Activated CD4-positive, CD25-positive, alpha-beta regulatory T cell treated with anti-CD3 and anti-CD28 coated beads, Interleukin-2, amount 50 U/mL, for 72 hours (primary cell): ENCODE measurements around the gene NT5C.
"Not testable (repeated sequence)": the region's sequence is repeated elsewhere in the genome, so short reads cannot be mapped to it uniquely, and the experiment has no call there.

Experiments
- DNase-seq: peaks from one replicate; pipeline ENCODE4 v3.0.0; 2021

Gene NT5C

DNA sequence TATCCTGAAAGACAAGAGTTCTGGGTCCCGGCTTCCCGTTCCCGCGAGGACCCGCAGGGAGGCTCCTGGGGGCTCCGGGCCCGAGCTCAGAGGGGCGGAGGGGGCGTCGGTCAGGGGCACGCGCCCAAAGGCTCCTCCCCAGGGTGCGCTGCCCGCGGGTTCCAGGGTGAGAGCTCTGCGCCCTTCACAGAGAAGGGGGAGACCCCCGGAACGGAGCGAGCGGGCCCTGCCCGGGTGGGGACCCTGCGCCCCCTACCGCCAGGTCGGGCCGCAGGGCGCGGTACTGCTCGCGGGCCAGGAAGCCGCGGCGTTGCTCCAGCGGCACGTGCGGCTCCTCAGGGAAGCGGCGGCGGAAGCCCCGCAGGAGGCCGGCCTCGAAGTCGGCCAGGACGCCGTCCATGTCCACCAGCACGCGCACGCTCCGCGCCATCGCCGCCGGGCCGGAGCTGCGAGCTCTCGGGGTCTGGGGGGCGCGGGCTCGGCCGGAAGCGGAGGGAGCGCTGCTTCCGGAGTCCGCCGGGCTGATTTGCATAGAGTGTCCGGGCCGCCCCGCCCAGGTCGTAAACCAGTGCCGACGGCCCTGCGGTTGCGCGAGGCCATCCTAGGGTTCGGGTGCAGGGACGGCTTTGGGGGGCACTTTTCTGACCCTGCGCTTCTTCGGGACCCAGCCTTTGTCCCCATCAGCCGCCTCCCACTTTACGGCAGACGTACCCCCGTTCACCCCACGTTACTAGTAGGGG, at the start of gene NT5C:
Gene NT5C (minus strand): TSS at position 465 of the 740 bp plus-strand sequence. CDS start 35 bp downstream, at position 430.
- DNase-seq, result peak; percentile 79

GRCh38 chr17:75181110-75181509, 49.6 kb upstream of the NT5C start:
- DNase-seq, result no peak

DNA sequence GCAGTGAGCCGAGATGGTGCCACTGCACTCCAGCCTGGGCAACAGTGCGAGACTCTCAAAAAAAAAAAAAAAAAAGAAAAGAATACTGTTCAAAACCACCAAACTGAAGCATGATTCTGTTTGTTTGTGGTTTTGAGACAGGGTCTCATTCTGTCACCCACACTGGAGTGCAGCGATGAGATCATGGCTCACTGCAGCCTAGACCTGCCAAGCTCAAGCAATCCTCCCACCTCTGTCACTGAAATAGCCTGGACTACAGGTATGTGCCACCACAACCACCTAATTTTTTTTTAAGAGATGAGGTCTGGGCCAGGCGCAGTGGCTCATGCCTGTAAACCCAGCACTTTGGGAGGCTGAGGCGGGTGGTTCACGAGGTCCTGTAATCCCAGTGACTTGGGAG, 46.9 kb upstream of the NT5C start:
- DNase-seq, result no peak

DNA sequence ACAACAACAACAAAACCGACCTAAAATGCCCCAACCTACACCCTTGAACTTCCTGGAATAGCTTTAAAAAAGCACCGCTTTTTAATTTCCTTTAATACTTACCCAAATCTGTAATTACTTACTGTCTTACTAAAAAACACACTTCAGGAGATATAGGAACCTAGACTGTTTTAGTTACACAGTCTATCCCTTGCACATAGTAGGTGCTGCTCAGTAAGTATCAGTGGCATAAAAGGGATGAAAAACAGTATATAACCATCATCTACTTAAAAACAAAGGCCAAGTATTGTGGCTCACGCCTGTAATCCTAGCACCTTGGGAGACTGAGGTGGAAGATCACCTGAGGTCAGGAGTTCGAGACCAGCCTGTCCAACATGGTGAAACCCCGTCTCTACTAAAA, 45.1 kb upstream of the NT5C start:
- no peak for DNase-seq

- no peak for DNase-seq
Measured at GRCh38 chr17:75174996-75175395, 43.5 kb upstream of the NT5C start.

GRCh38 chr17:75173526-75173925, 42.0 kb upstream of the NT5C start:
- no peak for DNase-seq

DNA sequence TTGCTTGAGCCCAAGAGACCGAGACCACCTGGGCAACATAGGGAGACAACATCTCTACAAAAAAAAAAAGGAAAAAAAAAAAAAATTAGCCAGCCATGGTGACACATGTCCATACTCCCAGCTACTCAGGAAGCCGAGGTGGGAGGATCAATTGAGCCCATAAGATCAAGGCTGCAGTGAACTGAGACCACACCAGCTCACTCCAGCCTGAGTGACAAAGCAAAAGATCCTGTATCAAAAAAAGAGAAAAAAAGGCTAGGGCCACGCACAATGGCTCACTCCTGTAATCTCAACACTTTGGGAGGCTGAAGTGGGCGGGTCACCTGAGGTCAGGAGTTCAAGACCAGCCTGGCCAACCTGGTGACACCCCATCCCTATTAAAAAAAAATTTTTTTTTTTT, 37.5 kb upstream of the NT5C start:
- no peak for DNase-seq

DNA sequence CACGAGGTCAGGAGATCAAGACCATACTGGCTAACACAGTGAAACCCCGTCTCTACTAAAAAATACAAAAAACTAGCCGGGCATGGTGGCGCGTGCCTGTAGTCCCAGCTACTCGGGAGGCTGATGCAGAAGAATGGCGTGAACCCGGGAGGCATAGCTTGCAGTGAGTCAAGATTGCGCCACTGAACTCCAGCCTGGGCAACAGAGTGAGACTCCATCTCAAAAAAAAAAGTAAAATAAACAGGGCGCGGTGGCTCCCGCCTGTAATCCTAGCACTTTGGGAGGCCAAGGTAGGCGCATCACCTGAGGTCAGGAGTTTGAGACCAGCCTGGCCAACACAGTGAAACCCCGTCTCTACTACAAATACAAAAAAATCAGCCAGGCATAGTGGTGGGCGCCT, 33.1 kb upstream of the NT5C start:
- not testable (repeated sequence) for DNase-seq

GRCh38 chr17:75163074-75163473, 31.5 kb upstream of the NT5C start:
- no peak for DNase-seq

- DNase-seq, result no peak
Measured at GRCh38 chr17:75160211-75160610, 28.7 kb upstream of the NT5C start.

DNA sequence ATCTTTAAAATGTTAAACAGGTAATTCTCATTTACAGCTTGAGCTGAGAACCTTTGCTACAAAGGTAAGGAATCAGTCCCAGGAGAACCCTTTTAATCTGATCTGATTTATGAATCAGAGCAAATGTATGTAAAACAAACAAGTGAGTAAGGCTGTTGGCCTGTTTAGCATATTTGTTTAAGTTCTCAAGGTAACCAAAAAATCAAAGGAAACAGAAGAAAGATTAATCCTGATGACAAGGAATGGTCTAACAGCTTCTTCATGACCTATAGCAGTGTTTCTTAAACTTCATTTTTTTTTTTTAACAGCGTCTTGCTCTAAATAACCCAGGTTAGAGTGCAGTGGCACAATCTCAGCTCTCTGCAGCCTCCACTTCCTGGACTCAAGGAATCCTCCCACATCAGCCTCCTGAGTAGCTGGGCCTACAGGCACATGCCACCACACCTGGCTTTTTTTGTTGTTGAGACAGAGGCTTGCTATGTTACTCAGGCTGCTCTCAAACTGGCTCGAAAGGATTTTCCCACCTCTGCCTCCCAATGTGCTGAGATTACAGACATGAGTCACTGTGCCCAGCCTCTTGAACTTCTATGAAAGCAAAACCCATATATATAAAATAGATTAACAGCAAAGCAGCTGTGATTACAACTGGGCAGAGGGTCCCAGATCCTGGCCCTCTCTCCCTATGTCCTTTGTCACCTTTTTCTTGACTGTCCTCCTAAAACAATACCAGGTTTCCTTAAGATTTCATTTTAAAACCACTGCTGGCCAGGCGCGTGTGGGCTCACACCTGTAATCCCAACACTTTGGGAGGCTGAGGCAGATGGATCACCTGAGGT, 27.9 kb upstream of the NT5C start:
- peak; percentile 12 for DNase-seq

DNA sequence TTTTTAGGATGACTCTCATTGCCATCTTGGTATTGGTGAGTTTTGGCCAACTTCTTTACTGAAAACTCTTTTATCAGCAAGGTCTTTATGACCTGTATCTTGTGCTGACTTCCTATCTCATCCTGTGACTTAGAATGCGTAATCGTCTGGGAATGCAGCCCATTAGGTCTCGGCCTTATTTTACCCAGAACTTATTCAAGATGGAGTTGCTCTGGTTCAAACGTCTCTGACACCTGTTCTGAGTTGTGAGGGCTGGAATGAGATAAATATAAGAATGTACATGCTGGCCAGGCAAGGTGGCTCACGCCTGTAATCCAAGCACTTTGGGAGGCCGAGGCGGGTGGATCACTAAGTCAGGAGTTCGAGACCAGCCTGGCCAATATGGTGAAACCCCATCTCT, 26.9 kb upstream of the NT5C start:
- DNase-seq, result peak; percentile 25

DNA sequence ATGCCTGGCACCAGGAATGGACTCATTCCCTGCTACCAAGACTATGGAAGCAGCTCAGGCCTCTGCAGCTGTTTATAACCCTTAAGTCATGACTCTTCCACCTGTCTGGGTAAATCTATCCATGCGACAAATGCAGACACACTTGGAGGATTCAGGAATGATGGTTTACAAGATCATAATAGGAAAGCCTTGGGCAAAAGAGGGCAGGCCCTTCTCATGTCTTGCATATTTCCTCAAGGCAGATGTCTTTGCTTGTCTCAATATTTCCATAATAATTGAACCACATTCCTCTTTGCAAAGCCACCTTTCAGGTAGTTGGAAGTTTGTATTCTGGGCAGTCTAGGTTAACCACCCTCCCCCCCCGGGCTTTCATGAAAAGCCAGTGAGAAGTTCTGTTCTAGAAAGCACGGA, 23.7 kb upstream of the NT5C start:
- DNase-seq, result no peak

DNA sequence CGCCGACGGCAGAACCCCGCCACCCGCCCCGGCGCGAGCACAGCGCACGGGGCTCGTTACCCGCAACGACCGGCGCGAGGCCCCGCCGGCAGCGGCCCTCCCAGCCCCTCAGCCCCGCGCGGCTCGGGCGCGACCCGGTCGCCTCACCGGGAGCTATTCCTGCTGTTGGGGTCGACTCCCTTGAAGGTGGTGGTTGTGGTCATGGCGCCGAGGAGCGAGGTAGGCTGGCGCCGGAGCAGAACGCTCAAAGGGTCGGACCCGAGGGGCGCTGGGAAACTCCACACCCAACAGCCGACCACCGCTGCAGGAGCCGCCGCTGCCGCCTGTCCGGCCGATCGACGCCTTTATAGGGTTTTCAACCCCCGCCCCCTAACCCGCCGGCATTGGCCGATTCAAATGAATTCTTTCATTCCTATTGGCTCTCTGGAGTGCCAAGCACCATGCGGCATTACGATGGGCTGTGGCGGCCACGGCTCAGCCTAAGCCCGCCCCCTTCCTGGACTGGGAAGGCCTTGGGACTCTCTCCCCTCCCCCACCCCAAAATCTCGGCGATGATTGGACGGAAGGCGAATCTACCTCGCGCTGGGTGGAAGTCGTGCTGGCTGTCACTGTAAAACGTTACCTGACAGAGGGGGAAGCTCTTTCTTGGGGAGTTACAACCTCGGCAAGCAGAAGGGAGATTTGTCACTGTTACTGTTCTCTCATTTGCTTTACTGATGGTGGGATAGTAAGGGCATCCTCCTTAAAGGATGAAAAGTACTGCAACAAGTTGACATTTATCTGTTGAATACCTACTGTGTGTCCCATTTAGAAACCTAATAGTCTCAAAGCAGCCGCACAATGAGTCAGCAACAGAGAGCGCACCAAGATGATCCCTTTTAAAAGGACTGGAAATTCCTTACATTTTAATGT, 22.9 kb upstream of the NT5C start, which contains the start of gene JPT1:
Gene JPT1 (minus strand): TSS at position 318 of the 912 bp plus-strand sequence. CDS start 115 bp downstream, at position 203.
- DNase-seq, result peak; percentile 93

GRCh38 chr17:75153780-75154194, 22.2 kb upstream of the NT5C start:
- no peak for DNase-seq

DNA sequence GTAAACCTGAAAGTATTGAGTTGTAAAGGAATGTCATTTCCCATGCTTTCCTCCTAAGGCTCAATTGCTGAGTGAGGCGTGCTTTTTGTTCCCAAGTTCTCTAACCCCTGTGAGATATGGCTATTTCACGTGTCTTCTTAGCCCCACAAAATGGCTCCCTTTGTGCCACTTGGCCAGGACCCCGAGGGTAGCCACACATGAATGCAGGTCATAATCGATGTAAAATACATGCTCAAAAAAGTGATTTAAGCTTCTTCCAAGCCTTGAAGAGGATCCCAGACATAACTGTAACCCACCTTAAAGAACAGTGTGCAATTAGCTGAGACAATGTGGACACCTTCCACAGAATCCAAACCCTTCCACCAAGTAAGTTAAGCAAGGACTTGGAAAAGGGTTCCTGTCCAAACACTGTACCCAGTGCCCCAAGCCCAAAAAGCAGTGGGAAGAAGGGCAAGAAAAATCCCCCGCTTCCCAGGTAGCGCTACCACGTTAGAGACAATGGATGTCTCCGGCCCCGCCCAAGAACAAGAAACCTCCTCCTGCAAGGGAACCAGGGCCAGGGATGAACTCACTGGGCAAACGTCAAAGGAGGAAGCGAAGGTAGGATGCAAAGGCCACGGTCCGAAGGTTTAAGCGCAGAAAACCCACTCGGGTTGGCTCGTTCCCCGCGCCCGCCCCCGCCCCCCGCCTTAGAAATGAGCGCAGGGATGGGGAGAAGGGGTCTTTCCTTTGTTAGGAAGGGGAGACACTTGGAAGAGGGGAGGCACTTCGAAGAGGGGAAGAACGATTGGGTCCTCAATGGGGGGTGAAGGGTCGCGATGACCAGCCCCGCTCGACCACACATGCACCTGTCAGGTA, 21.6 kb upstream of the NT5C start:
- peak; percentile 34 for DNase-seq

DNA sequence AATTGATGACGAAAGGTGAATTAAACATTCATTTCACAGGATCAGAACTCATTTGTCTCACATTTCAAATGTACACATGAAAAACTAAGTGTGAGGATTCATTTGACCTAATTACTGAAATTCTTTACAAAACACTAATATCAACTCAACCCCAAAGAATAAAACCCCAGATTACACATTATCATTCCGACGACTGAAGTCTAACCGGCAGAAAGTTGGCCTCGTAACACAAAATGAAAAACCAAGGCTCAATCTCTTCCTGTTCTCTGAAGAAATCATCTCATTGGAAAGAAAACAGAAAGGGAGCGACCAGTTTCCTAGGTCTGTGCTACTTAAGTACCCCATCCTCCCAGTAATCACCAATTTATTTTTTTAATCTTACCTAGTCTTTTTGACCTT, 21.0 kb upstream of the NT5C start:
- DNase-seq, result no peak

GRCh38 chr17:75151930-75152329, 20.4 kb upstream of the NT5C start:
- no peak for DNase-seq

GRCh38 chr17:75147878-75148546, 16.5 kb upstream of the NT5C start:
- peak; percentile 8 for DNase-seq

- DNase-seq, result no peak
Measured at GRCh38 chr17:75146592-75146991, 15.1 kb upstream of the NT5C start.

DNA sequence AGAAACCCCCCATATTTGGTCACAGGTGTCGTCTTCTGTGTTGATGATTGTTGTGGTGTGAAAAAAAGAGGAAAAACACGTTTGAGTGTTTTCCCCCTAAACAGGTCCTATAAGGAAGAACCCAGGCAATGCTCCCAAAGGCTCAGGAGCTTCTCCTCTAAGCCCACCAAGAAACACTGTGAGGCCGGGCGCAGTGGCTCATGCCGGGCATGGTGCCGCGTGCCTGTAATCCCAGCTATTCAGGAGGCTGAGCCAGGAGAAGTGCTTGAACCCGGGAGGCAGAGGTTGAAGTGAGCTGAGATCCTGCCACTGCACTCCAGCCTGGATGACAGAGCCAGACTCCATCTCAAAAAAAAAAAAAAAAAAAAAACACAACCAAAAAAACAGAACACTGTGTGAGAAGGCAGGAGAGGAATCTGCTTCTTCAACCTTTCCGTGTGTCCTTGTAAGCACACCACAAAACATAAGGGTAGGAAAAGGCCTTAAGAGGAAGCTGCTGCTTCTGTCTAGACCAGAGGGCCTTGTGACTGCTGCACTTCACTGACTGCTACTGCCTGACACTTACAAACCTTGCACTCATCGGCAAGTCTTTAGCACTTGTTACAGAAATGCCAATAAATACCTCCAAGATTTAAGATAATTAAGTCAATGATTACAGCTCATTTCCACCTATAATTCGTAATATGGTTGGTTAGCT, 13.4 kb upstream of the NT5C start:
- DNase-seq, result no peak
